IPS-18a (cell line): ENCODE results near the gene NPM1.

Experiments
- H3K27ac ChIP-seq: one replicate; pipeline ENCODE4 v1.5.1; 2013; ENCODE audit warnings: low read length
- H3K27me3 ChIP-seq: one replicate; pipeline ENCODE4 v1.6.1; 2013; ENCODE audit warnings: mild to moderate bottlenecking, low read length; ENCODE audit not compliant: control insufficient read depth, insufficient read depth
- H3K36me3 ChIP-seq: one replicate; pipeline ENCODE4 v1.6.1; 2013; ENCODE audit warnings: low read depth, low read length; ENCODE audit not compliant: control insufficient read depth
- H3K4me1 ChIP-seq: one replicate; pipeline ENCODE4 v1.6.1; 2013; ENCODE audit warnings: low read depth, low read length; ENCODE audit not compliant: control insufficient read depth
- H3K4me3 ChIP-seq: one replicate; pipeline ENCODE4 v1.5.1; 2013; ENCODE audit warnings: low read length
- H3K9ac ChIP-seq: one replicate; pipeline ENCODE4 v1.6.1; 2013; ENCODE audit warnings: mild to moderate bottlenecking, low read length, moderate library complexity
- H3K9me3 ChIP-seq: one replicate; pipeline ENCODE4 v1.6.1; 2013; ENCODE audit warnings: low read depth, low read length; ENCODE audit not compliant: control insufficient read depth

Gene NPM1

GRCh38 chr5:171433982-171434676 is 46.5 kb downstream of the NPM1 start:
- Histone ChIP-seq H3K4me3 (no peak overlapping the region), H3K9ac (no peak overlapping the region), H3K4me1 (peaks cover 17% of the 10 kb centered on the region), H3K36me3 (no peaks in the 10 kb centered on the region), H3K27me3 (no peaks in the 10 kb centered on the region), H3K9me3 (no peaks in the 10 kb centered on the region), H3K27ac (no peak overlapping the region)

- Histone ChIP-seq H3K27ac (no peak overlapping the region), H3K27me3 (no peaks in the 10 kb centered on the region), H3K36me3 (no peaks in the 10 kb centered on the region), H3K9ac (no peak overlapping the region), H3K9me3 (no peaks in the 10 kb centered on the region), H3K4me1 (peaks cover 24% of the 10 kb centered on the region), H3K4me3 (no peak overlapping the region)
Observed at GRCh38 chr5:171434874-171435273, 47.2 kb downstream of the NPM1 start.

GRCh38 chr5:171435908-171436307 is 48.3 kb downstream of the NPM1 start:
- H3K4me3 ChIP-seq, result no peak overlapping the region
- no peak overlapping the region for H3K27ac ChIP-seq
- H3K36me3 ChIP-seq, result no peaks in the 10 kb centered on the region
- H3K9ac ChIP-seq, result no peak overlapping the region
- H3K27me3 ChIP-seq, result no peaks in the 10 kb centered on the region
- no peaks in the 10 kb centered on the region for H3K9me3 ChIP-seq
- H3K4me1 ChIP-seq, result peaks cover 25% of the 10 kb centered on the region

GRCh38 chr5:171436804-171437285 is 49.2 kb downstream of the NPM1 start:
- Histone ChIP-seq H3K9ac (no peak overlapping the region), H3K36me3 (no peaks in the 10 kb centered on the region), H3K4me3 (no peak overlapping the region), H3K4me1 (peaks cover 25% of the 10 kb centered on the region), H3K27me3 (no peaks in the 10 kb centered on the region), H3K9me3 (no peaks in the 10 kb centered on the region), H3K27ac (no peak overlapping the region)

- Histone ChIP-seq H3K27ac (no peak overlapping the region), H3K9ac (no peak overlapping the region), H3K4me3 (no peak overlapping the region), H3K9me3 (no peaks in the 10 kb centered on the region), H3K36me3 (no peaks in the 10 kb centered on the region), H3K4me1 (peaks cover 25% of the 10 kb centered on the region), H3K27me3 (no peaks in the 10 kb centered on the region)
Observed at GRCh38 chr5:171437286-171437821, 49.7 kb downstream of the NPM1 start.

GRCh38 chr5:171438738-171439137 is 51.1 kb downstream of the NPM1 start:
- peaks cover 16% of the 10 kb centered on the region for H3K4me1 ChIP-seq
- H3K27ac ChIP-seq, result no peak overlapping the region
- H3K9me3 ChIP-seq, result no peaks in the 10 kb centered on the region

GRCh38 chr5:171441246-171441791 is 53.7 kb downstream of the NPM1 start:
- Histone ChIP-seq H3K4me1 (peaks cover 15% of the 10 kb centered on the region), H3K27me3 (no peaks in the 10 kb centered on the region), H3K9me3 (no peaks in the 10 kb centered on the region), H3K9ac (no peak overlapping the region), H3K27ac (no peak overlapping the region), H3K36me3 (no peaks in the 10 kb centered on the region), H3K4me3 (no peak overlapping the region)

More at GRCh38 chr5:171438738-171439137, 51.1 kb downstream of the NPM1 start:
- H3K36me3 ChIP-seq, result no peaks in the 10 kb centered on the region
- no peak overlapping the region for H3K9ac ChIP-seq
- H3K27me3 ChIP-seq, result no peaks in the 10 kb centered on the region
- H3K4me3 ChIP-seq, result no peak overlapping the region

GRCh38 chr5:171442287-171443042 is 54.8 kb downstream of the NPM1 start:
- Histone ChIP-seq H3K27me3 (no peaks in the 10 kb centered on the region), H3K9me3 (no peaks in the 10 kb centered on the region), H3K4me1 (peaks cover 15% of the 10 kb centered on the region), H3K4me3 (no peak overlapping the region), H3K27ac (no peak overlapping the region), H3K36me3 (no peaks in the 10 kb centered on the region), H3K9ac (no peak overlapping the region)

GRCh38 chr5:171444582-171444981 is 56.9 kb downstream of the NPM1 start:
- H3K27me3 ChIP-seq, result peaks cover 3% of the 10 kb centered on the region
- H3K9me3 ChIP-seq, result no peaks in the 10 kb centered on the region
- no peaks in the 10 kb centered on the region for H3K36me3 ChIP-seq
- H3K4me1 ChIP-seq, result peaks cover 17% of the 10 kb centered on the region
- H3K9ac ChIP-seq, result no peak overlapping the region
- H3K4me3 ChIP-seq, result no peak overlapping the region
- no peak overlapping the region for H3K27ac ChIP-seq

- Histone ChIP-seq H3K27ac (no peak overlapping the region), H3K9ac (no peak overlapping the region), H3K4me1 (peaks cover 21% of the 10 kb centered on the region), H3K36me3 (no peaks in the 10 kb centered on the region), H3K4me3 (no peak overlapping the region), H3K9me3 (no peaks in the 10 kb centered on the region), H3K27me3 (peaks cover 11% of the 10 kb centered on the region)
Observed at GRCh38 chr5:171445644-171446516, 58.2 kb downstream of the NPM1 start.

GRCh38 chr5:171447226-171447625 is 59.6 kb downstream of the NPM1 start:
- Histone ChIP-seq H3K36me3 (no peaks in the 10 kb centered on the region), H3K4me3 (no peak overlapping the region), H3K27me3 (peaks cover 11% of the 10 kb centered on the region), H3K27ac (no peak overlapping the region), H3K9ac (no peak overlapping the region), H3K4me1 (peaks cover 21% of the 10 kb centered on the region), H3K9me3 (no peaks in the 10 kb centered on the region)
